ENCODE data around the gene GPR139.

GPR139 gene

DNA sequence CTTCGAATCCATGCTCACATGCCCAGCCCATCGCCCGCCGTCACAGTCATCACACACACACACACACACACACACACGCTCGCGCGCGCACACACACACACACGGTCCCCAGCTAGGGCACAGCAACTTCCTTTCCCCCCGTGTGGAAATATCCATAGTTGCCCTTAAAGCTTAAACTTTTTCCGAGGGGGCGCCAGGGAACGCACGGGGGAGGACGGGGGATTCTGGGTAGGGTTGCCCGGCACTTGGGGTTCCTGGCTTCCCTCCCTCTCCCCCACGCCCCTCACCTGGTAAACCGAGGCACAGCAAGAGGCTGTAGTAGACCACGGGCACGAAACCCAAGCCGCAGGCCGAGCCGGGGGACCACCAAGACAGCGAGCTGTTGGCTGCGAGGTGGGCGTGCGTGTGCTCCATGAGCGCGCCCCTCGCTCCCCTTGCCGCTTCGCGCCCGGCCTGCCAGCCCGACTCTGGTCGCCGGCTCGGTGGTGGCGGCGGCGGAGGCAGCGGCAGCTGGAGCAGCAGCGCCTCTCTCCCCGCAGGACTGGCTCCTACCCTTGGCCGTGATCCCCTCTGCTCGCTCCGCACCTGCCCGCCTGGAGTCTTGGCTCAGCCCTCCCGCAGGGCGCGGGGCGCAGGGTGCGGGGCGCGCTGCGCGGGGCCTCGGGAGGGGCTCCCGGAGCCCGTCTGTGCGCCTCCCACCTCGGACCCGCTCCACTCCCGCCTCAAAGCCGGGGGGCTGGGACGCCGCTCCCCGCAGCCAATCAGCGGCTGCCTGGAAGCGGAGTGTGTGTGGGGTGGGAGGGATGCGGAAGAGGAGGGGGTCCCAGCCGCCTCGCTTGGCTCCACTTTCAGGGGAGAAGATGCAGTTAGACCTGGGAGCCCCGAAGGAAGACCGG is at the start of gene GPR139:
Gene GPR139, minus strand, starts transcription at position 688 of the 896 bp plus-strand sequence. Its CDS starts 274 bp downstream, at position 414.
- Histone ChIP-seq H2AFZ (ENCODE audit: low read length, unreplicated experiment) (no peak within 1 kb of the TSS), H3K27ac (ENCODE audit: low read depth, low read length) (no peak within 1 kb of the TSS), H3K36me3 (ENCODE audit: insufficient read depth, low read length) (no peaks in the 10 kb centered on the region), H3K4me3 (ENCODE audit: low read depth, low read length) (no peak within 1 kb of the TSS), H3K79me2 (ENCODE audit: control insufficient read depth, insufficient read depth, low read length, unreplicated experiment) (no peaks in the 10 kb centered on the region), H3K4me1 (ENCODE audit: control insufficient read depth, insufficient read depth, low read length, unreplicated experiment) (no peaks in the 10 kb centered on the region), H3K27me3 (ENCODE audit: insufficient read depth, low read length) (peaks cover 55% of the 10 kb centered on the region)

DNA sequence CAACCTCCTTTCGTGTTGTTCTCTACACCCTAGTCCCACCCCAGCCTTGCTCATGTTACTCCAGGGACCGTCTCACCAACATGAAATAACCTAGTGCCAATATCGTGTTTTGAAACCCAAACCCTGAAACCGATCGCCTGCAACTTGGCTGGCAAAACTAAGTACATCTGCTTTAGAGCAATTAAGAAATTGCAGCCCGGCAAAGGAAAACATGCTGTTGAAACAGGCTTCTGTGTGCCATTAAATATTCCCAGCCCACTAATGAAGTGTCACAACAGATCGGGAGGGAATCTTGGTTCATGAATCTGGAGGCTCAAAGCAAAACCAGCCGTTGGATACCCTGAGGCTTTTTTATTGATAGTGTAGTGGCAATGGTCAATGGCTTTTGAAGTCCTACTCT is 48.3 kb upstream of the GPR139 start:
- Histone ChIP-seq H3K36me3 (ENCODE audit: insufficient read depth, low read length) (no peaks in the 10 kb centered on the region), H3K27me3 (ENCODE audit: insufficient read depth, low read length) (no peaks in the 10 kb centered on the region), H2AFZ (ENCODE audit: low read length, unreplicated experiment) (no peak overlapping the region)

DNA sequence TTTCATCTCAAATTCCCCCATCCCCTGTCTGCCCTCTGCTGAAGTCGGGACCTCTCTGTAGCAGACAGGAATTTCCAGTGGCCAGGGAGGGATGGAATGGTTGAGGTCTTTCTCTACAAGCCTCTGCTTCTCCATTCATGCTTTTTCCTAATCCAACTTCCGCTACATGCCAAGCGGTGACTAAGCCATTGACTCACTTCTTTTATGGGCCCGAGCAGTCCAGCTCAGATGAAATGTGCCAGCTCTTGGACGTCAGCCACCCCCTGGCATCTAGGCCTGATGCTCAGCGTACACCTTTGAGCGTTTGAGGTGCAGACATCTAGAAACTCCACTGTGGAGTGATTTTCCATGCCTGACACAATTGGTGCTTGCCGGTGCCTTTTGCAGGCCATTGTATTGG is 40.7 kb upstream of the GPR139 start:
- H3K79me2 ChIP-seq (ENCODE audit: control insufficient read depth, insufficient read depth, low read length, unreplicated experiment) = no peaks in the 10 kb centered on the region
- no peak overlapping the region for H3K4me3 ChIP-seq (ENCODE audit: low read depth, low read length)
- no peaks in the 10 kb centered on the region for H3K27me3 ChIP-seq (ENCODE audit: insufficient read depth, low read length)
- no peaks in the 10 kb centered on the region for H3K4me1 ChIP-seq (ENCODE audit: control insufficient read depth, insufficient read depth, low read length, unreplicated experiment)
- no peak overlapping the region for H2AFZ ChIP-seq (ENCODE audit: low read length, unreplicated experiment)
- no peaks in the 10 kb centered on the region for H3K36me3 ChIP-seq (ENCODE audit: insufficient read depth, low read length)
- no peak overlapping the region for H3K27ac ChIP-seq (ENCODE audit: low read depth, low read length)

More for the DNA sequence above, 48.3 kb upstream of the GPR139 start:
- no peak overlapping the region for H3K27ac ChIP-seq (ENCODE audit: low read depth, low read length)
- H3K4me3 ChIP-seq (ENCODE audit: low read depth, low read length) = no peak overlapping the region
- H3K4me1 ChIP-seq (ENCODE audit: control insufficient read depth, insufficient read depth, low read length, unreplicated experiment) = no peaks in the 10 kb centered on the region
- no peaks in the 10 kb centered on the region for H3K79me2 ChIP-seq (ENCODE audit: control insufficient read depth, insufficient read depth, low read length, unreplicated experiment)

DNA sequence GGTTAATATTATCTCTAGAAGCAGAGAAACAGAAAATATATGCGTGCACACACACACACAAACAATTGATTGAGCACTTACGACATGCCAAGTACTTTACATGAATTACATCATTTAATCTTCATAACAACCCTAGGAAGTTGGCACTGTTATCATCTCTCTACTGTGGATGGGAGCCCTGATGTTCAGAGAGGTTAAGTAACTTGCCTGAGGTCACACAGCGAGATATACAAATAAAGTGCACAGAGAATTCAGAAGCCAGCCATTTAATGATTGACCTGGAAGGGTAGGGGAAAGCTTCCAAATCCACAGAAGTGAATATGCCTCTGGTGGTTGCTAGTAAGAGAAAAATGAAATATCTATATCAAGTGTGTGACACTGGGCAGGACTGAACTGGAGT is 37.5 kb upstream of the GPR139 start:
- Histone ChIP-seq H3K4me3 (ENCODE audit: low read depth, low read length) (no peak overlapping the region), H3K79me2 (ENCODE audit: control insufficient read depth, insufficient read depth, low read length, unreplicated experiment) (no peaks in the 10 kb centered on the region), H2AFZ (ENCODE audit: low read length, unreplicated experiment) (no peak overlapping the region), H3K27me3 (ENCODE audit: insufficient read depth, low read length) (no peaks in the 10 kb centered on the region), H3K27ac (ENCODE audit: low read depth, low read length) (no peak overlapping the region), H3K4me1 (ENCODE audit: control insufficient read depth, insufficient read depth, low read length, unreplicated experiment) (no peaks in the 10 kb centered on the region), H3K36me3 (ENCODE audit: insufficient read depth, low read length) (no peaks in the 10 kb centered on the region)

DNA sequence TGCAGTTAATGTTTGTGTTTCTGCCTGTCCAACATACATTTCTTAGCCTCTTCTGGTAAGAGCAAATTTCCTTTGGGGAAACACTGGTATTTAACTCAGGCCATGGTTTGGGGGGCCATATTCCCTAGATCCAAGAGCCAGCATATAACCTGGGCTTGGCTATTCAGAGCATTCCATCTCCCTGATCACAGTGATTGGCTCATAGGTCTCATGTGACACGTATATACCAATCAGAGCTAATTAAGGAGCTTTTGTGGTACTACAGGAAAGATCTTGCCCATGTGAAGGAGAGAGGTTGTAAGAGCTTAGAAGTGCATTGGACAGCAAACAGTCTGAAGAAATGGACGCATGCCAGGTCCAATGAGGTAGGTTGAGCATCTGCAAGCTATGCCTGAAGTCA is 33.4 kb upstream of the GPR139 start:
- H3K27ac ChIP-seq (ENCODE audit: low read depth, low read length) = no peak overlapping the region
- H3K79me2 ChIP-seq (ENCODE audit: control insufficient read depth, insufficient read depth, low read length, unreplicated experiment) = no peaks in the 10 kb centered on the region
- no peak overlapping the region for H2AFZ ChIP-seq (ENCODE audit: low read length, unreplicated experiment)
- no peaks in the 10 kb centered on the region for H3K4me1 ChIP-seq (ENCODE audit: control insufficient read depth, insufficient read depth, low read length, unreplicated experiment)
- no peaks in the 10 kb centered on the region for H3K27me3 ChIP-seq (ENCODE audit: insufficient read depth, low read length)
- H3K36me3 ChIP-seq (ENCODE audit: insufficient read depth, low read length) = no peaks in the 10 kb centered on the region
- H3K4me3 ChIP-seq (ENCODE audit: low read depth, low read length) = no peak overlapping the region

DNA sequence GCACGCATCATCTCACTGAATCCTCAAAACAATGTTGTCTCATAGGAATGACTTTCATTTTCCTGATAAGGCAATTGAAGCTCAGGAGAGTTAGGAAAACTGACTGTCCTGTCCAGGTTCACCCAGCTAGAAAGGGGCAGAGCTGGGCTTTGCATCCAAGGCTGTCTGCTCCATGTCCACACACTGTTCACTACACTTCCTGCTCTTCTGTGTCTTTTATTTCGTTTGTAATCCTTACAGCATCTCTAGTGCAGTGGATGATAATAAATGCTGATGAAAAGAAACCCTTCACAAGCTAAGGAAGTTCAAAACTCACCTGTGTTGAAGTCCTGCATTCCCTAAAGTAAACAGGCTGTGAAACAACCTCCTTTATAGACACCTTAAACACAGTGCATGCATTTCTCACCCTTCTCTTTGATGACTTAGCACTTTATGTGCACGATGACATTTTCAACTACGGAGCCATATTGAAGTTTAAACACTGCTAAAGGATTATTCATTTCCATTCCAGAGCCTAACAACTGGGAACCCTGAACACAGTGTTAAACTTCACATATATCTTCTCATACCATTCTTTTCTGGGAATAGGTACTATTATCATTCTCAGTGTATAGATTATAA is 31.0 kb upstream of the GPR139 start:
- H3K27me3 ChIP-seq (ENCODE audit: insufficient read depth, low read length) = no peaks in the 10 kb centered on the region

DNA sequence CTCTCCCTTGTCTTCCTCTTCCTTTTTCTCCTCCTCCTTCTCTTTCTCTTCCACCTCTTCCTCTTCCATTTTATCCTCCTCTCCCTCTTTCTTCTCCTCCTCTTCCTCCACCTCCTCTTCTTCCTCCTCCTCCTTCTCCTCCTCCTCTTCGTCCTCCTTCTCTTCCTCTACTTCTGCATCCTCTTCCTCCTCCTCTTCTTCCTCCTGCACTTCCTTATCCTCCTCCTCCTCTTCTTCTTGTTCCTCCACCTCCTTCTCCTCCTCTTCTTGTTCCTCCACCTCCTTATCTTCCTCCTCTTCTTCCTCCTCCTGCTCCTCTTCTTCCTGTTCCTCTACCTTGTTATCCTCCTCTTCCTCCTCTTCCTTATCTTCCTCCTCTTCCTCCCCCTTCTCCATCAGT is 28.8 kb upstream of the GPR139 start:
- Histone ChIP-seq H3K4me3 (ENCODE audit: low read depth, low read length) (no peak overlapping the region), H3K27me3 (ENCODE audit: insufficient read depth, low read length) (no peaks in the 10 kb centered on the region), H2AFZ (ENCODE audit: low read length, unreplicated experiment) (no peak overlapping the region), H3K79me2 (ENCODE audit: control insufficient read depth, insufficient read depth, low read length, unreplicated experiment) (no peaks in the 10 kb centered on the region), H3K4me1 (ENCODE audit: control insufficient read depth, insufficient read depth, low read length, unreplicated experiment) (no peaks in the 10 kb centered on the region), H3K36me3 (ENCODE audit: insufficient read depth, low read length) (no peaks in the 10 kb centered on the region), H3K27ac (ENCODE audit: low read depth, low read length) (no peak overlapping the region)

More for the DNA sequence above, 31.0 kb upstream of the GPR139 start:
- Histone ChIP-seq H3K4me1 (ENCODE audit: control insufficient read depth, insufficient read depth, low read length, unreplicated experiment) (no peaks in the 10 kb centered on the region), H2AFZ (ENCODE audit: low read length, unreplicated experiment) (no peak overlapping the region), H3K36me3 (ENCODE audit: insufficient read depth, low read length) (no peaks in the 10 kb centered on the region), H3K79me2 (ENCODE audit: control insufficient read depth, insufficient read depth, low read length, unreplicated experiment) (no peaks in the 10 kb centered on the region), H3K4me3 (ENCODE audit: low read depth, low read length) (no peak overlapping the region), H3K27ac (ENCODE audit: low read depth, low read length) (no peak overlapping the region)

DNA sequence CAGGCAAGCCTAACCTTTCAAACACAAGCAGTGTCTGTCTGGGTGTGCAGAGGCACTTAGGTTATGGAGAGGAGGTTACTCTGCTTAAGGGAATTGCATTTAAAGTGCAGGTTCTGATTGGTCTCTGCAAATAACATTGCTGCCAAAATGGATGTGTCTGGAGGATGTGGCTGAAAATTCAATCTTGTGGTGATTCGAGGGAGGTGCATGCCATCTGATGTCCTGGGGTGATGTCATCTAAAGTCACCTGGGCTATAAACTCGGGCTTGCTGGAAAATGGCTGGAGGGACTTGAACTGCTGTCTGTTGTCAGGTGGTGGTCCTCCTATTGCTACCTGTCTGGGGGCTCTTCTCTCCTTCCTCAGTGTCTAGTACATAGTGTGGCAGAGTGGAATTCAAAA is 28.3 kb upstream of the GPR139 start:
- Histone ChIP-seq H3K27ac (ENCODE audit: low read depth, low read length) (no peak overlapping the region), H3K79me2 (ENCODE audit: control insufficient read depth, insufficient read depth, low read length, unreplicated experiment) (no peaks in the 10 kb centered on the region), H2AFZ (ENCODE audit: low read length, unreplicated experiment) (no peak overlapping the region), H3K4me3 (ENCODE audit: low read depth, low read length) (no peak overlapping the region), H3K36me3 (ENCODE audit: insufficient read depth, low read length) (no peaks in the 10 kb centered on the region), H3K27me3 (ENCODE audit: insufficient read depth, low read length) (no peaks in the 10 kb centered on the region), H3K4me1 (ENCODE audit: control insufficient read depth, insufficient read depth, low read length, unreplicated experiment) (no peaks in the 10 kb centered on the region)

DNA sequence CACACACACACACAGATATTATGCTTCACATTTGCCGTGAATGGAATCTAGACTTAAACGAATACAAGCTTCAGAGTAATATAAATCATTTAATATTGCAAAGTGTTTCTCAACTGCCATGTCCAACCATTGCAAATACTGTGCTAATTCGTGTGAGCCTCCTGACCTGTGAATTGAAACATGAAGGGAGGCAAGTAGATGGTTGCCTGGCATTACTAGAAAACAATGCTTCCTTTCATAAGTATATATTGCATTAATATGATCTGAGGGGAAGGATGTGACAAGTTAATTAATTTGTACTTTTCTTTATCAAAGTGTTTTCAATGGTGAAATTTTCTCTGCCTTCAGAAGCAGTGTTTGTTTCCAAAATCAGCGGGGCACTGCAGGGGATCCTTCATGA is 25.7 kb upstream of the GPR139 start:
- Histone ChIP-seq H3K79me2 (ENCODE audit: control insufficient read depth, insufficient read depth, low read length, unreplicated experiment) (no peaks in the 10 kb centered on the region), H3K4me3 (ENCODE audit: low read depth, low read length) (no peak overlapping the region), H3K27ac (ENCODE audit: low read depth, low read length) (no peak overlapping the region), H3K36me3 (ENCODE audit: insufficient read depth, low read length) (no peaks in the 10 kb centered on the region), H2AFZ (ENCODE audit: low read length, unreplicated experiment) (no peak overlapping the region), H3K4me1 (ENCODE audit: control insufficient read depth, insufficient read depth, low read length, unreplicated experiment) (no peaks in the 10 kb centered on the region), H3K27me3 (ENCODE audit: insufficient read depth, low read length) (no peaks in the 10 kb centered on the region)

DNA sequence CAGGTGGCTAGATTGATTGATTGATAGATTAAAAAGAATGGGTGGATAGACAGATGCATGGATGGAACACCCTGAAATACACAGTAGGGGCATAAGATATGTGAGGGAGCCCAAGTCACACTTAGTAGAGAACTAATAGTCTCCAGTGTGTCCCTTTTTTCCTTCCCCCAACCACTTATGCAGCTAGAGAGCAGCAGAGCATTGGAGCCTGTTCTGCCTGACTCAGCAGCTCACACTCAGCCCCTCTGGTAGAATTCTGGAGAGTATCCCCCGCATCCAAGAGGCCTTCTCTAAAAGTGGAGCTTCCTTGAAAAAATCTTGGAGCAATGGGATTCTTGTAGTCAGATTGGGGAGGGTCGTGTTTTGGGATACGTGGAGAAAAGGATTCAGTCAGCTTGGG is 20.5 kb upstream of the GPR139 start:
- no peak overlapping the region for H2AFZ ChIP-seq (ENCODE audit: low read length, unreplicated experiment)
- no peak overlapping the region for H3K27ac ChIP-seq (ENCODE audit: low read depth, low read length)
- no peaks in the 10 kb centered on the region for H3K36me3 ChIP-seq (ENCODE audit: insufficient read depth, low read length)

More for the DNA sequence above, 20.5 kb upstream of the GPR139 start:
- no peaks in the 10 kb centered on the region for H3K79me2 ChIP-seq (ENCODE audit: control insufficient read depth, insufficient read depth, low read length, unreplicated experiment)
- H3K27me3 ChIP-seq (ENCODE audit: insufficient read depth, low read length) = no peaks in the 10 kb centered on the region
- H3K4me1 ChIP-seq (ENCODE audit: control insufficient read depth, insufficient read depth, low read length, unreplicated experiment) = no peaks in the 10 kb centered on the region
- H3K4me3 ChIP-seq (ENCODE audit: low read depth, low read length) = no peak overlapping the region
